Adrenal gland (tissue), 12 donors: ENCODE results near the gene SYNE1. TPM values are rescaled to one million over a fixed set of nuclear protein-coding genes. Genes with fewer than 3 reads are reported as not detected.

Experiments
- DNase-seq, 7 donors: peaks; one replicate each; pipeline ENCODE4 v3.0.0-alpha.2; 2019 to 2020
- H3K27ac ChIP-seq, 5 donors: fragments of 200-600 bp; sonication (generic) in 4 of 5; 1 replicate in 3 of 5; 2 replicates in 2 of 5; pipeline versions ENCODE4 v1.5.1 to v1.8.0; 2016 to 2020; ENCODE audit warnings: mild to moderate bottlenecking in 1 of 5
- H3K27me3 ChIP-seq: fragments of 200-600 bp; 2 replicates; pipeline ENCODE4 v1.8.0; 2021
- H3K36me3 ChIP-seq, 2 donors: fragments of 200-600 bp; replicated peaks in 1 of 2; 1 replicate in 1 of 2; 2 replicates in 1 of 2; pipeline versions ENCODE4 v1.5.1 to v1.8.0; 2018 to 2022
- H3K4me1 ChIP-seq, 2 donors: fragments of 200-600 bp; replicated peaks in 1 of 2; 1 replicate in 1 of 2; 2 replicates in 1 of 2; pipeline versions ENCODE4 v1.5.1 to v1.8.0; 2018 to 2021
- H3K4me3 ChIP-seq, 4 donors: fragments of 200-600 bp; sonication (generic) in 3 of 4; one replicate each; pipeline ENCODE4 v1.5.1; 2016 to 2018
- H3K9me3 ChIP-seq, 3 donors: fragments of 200-600 bp; sonication (generic) in 1 of 3; replicated peaks in 1 of 3; 1 replicate in 2 of 3; 2 replicates in 1 of 3; pipeline versions ENCODE4 v1.5.1 to v1.8.0; 2016 to 2021
- POLR2A ChIP-seq, 2 donors: fragments of 450-650 bp; IDR thresholded peaks; one replicate each; pipeline ENCODE4 v1.6.1; 2017; ENCODE audit warnings: antibody characterized with exemption in 2 of 2, mild to moderate bottlenecking in 2 of 2, moderate library complexity in 1 of 2
- WGBS, 4 donors: extraction: QIAGEN DNeasy Blood & Tissue Kit in 2 of 4; methylation state at CpG; one replicate each; pipeline versions ENCODE4 v1.1.5 to v1.1.7; 2013 to 2017; 5-methylcytosine and 5-hydroxymethylcytosine counted together
- intact Hi-C, 2 donors: fragments of 100-400 bp; cut with DNase I; formaldehyde crosslinking; loops; one replicate each; pipeline versions ENCODE4 v1.14.1 to v1.15.0; 2022 to 2023
- polyA plus RNA-seq, 3 donors: library from polyadenylated mRNA; stranded (reverse); fragments of 200-250 nt in 2 of 3; fragments of 350-450 nt in 1 of 3; fragmentation: Illumina TruSeq in 1 of 3; extraction: RNeasy Lipid Tissue Mini Kit (QIAGEN cat#74804) in 1 of 3; gene quantifications; one replicate each; pipeline ENCODE4 v1.2.3, GENCODE V29; 2013 to 2014
- total RNA-seq, 9 donors: library from RNA; depleted of rRNA in 4 of 9; stranded (reverse); fragments of >200 nt in 4 of 9; fragments of 120-200 nt in 1 of 9; fragmentation: NEBNext Ultra II Directional in 1 of 9; extraction: Animal tissue kit (Norgen Biotek cat#: 25700) in 1 of 9; gene quantifications; one replicate each; pipeline versions ENCODE4 v1.1.0 to v1.2.4, GENCODE V29; 2013 to 2023
- TF ChIP-seq, protein P1 (sequence below), 6 experiments: fragments of 450-650 bp in 4 of 6; fragments of 200-600 bp in 2 of 6; sonication (generic) in 1 of 6; IDR thresholded peaks; 1 replicate in 5 of 6; 2 replicates in 1 of 6; pipeline versions ENCODE4 v1.5.1 to v1.8.0; 2016 to 2021; ENCODE audit warnings: antibody characterized with exemption in 6 of 6, mild to moderate bottlenecking in 2 of 6, moderate library complexity in 1 of 6
- donor health status: healthy with polysubstance abuse.
- donor health status: Bipolar disorder and iron deficiency.
- donor health status: DM: yes; HTN: yes; CAD: no.
- donor health status: DM: no; HTN: no; CAD: no.
- donor health status: DM: no; HTN: no; CAD: no.
- donor health status: DM: yes; HTN: yes; CAD: no.

SYNE1 gene
- total and polyA plus RNA-seq, 12 donors = 29.0 to 170 (median 93.1) TPM

GRCh38 chr6:152226119-152226518 is 411.0 kb downstream of the SYNE1 start:
- no peak overlapping the region for H3K27ac ChIP-seq
- DNase-seq = no peak
- TF ChIP-seq POLR2A (IDR thresholded peaks at IDR 0.05) = no peak
- TF ChIP-seq, protein P1, sequence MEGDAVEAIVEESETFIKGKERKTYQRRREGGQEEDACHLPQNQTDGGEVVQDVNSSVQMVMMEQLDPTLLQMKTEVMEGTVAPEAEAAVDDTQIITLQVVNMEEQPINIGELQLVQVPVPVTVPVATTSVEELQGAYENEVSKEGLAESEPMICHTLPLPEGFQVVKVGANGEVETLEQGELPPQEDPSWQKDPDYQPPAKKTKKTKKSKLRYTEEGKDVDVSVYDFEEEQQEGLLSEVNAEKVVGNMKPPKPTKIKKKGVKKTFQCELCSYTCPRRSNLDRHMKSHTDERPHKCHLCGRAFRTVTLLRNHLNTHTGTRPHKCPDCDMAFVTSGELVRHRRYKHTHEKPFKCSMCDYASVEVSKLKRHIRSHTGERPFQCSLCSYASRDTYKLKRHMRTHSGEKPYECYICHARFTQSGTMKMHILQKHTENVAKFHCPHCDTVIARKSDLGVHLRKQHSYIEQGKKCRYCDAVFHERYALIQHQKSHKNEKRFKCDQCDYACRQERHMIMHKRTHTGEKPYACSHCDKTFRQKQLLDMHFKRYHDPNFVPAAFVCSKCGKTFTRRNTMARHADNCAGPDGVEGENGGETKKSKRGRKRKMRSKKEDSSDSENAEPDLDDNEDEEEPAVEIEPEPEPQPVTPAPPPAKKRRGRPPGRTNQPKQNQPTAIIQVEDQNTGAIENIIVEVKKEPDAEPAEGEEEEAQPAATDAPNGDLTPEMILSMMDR (IDR thresholded peaks at IDR 0.05) = no peak
- H3K27me3 ChIP-seq = no peaks in the 10 kb centered on the region
- intact Hi-C loops = no loop called here
- H3K9me3 ChIP-seq = peaks cover 0 to 7% (median 0%) of the 10 kb centered on the region in 3 donors
- H3K4me3 ChIP-seq = no peak overlapping the region
- no peaks in the 10 kb centered on the region for H3K4me1 ChIP-seq
- 94 to 98% (median 97%) methylated on average over 2 of the region's 2 CpGs for WGBS, 4 donors
- peaks cover 0 to 44% of the 10 kb centered on the region in 2 donors for H3K36me3 ChIP-seq

DNA sequence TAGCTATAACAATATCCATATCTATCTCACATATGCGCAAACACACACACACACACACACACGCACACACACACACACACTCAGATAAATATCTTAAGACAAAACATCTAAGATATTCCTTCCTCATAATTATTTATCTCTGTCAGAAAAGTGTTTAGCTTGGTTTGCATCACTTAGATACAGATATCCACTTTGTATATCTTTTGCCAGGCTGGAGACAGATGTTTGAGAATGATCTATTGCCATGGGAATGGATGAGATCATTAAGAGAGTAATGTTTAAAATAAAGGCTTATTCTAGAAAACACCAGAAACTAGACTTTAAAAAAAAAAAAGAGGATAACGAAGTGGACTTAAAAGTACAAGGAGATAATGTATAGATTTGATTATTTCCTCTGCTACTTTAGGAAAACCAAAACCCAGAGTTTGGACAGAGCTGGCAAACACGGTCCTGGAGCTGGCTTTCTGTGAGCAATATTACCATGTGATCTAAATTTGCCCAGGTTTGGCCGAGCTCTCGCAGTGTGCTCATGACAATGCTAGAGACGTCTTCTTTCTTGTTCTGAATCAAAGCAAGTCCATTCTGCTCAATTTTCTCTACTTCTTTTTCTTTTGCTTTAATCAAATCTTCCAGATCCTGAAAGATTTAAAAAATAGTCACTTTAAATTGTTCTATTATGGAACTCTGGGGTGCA is 411.8 kb downstream of the SYNE1 start:
- Histone ChIP-seq H3K9me3 (peaks cover 0 to 7% (median 0%) of the 10 kb centered on the region in 3 donors), H3K4me1 (no peaks in the 10 kb centered on the region), H3K27ac (no peak overlapping the region), H3K36me3 (peaks cover 0 to 46% of the 10 kb centered on the region in 2 donors), H3K4me3 (no peak overlapping the region), H3K27me3 (no peaks in the 10 kb centered on the region)
- DNase-seq = no peak
- 82 to 94% (median 89%) methylated on average over 7 of the region's 7 CpGs for WGBS, 4 donors
- TF ChIP-seq POLR2A (IDR thresholded peaks at IDR 0.05) = no peak
- TF ChIP-seq, protein P1 (IDR thresholded peaks at IDR 0.05) = no peak
- intact Hi-C loops = no loop called here

- intact Hi-C loops = no loop called here
Measured at GRCh38 chr6:152223636-152224035, 413.5 kb downstream of the SYNE1 start.

GRCh38 chr6:152221806-152222628 is 415.1 kb downstream of the SYNE1 start:
- DNase-seq = no peak
- intact Hi-C loops = no loop called here
- Histone ChIP-seq H3K4me3 (no peak overlapping the region), H3K4me1 (no peaks in the 10 kb centered on the region), H3K36me3 (peaks cover 0 to 64% of the 10 kb centered on the region in 2 donors), H3K27me3 (no peaks in the 10 kb centered on the region), H3K9me3 (peaks cover 0 to 7% (median 0%) of the 10 kb centered on the region in 3 donors), H3K27ac (no peak overlapping the region)
- TF ChIP-seq, protein P1 (IDR thresholded peaks at IDR 0.05) = no peak
- TF ChIP-seq POLR2A (IDR thresholded peaks at IDR 0.05) = no peak
- 96 to 100% (median 98%) methylated on average over 4 of the region's 4 CpGs for WGBS, 4 donors

More at GRCh38 chr6:152223636-152224035, 413.5 kb downstream of the SYNE1 start:
- H3K4me1 ChIP-seq = no peaks in the 10 kb centered on the region
- 87 to 100% (median 92%) methylated on average over 3 of the region's 3 CpGs for WGBS, 4 donors
- H3K9me3 ChIP-seq = peaks cover 0 to 7% (median 0%) of the 10 kb centered on the region in 3 donors
- no peak overlapping the region for H3K27ac ChIP-seq
- H3K27me3 ChIP-seq = no peaks in the 10 kb centered on the region
- no peak for DNase-seq
- peaks cover 0 to 53% of the 10 kb centered on the region in 2 donors for H3K36me3 ChIP-seq
- no peak overlapping the region for H3K4me3 ChIP-seq
- TF ChIP-seq, protein P1 (IDR thresholded peaks at IDR 0.05) = no peak
- TF ChIP-seq POLR2A (IDR thresholded peaks at IDR 0.05) = no peak
